HS-27A (cell line): ENCODE results near the gene TPD52L2.
"Not testable (repeated sequence)": the region's sequence is repeated elsewhere in the genome, so short reads cannot be mapped to it uniquely, and the experiment has no call there.

Experiments used
- DNase-seq: peaks from one replicate; pipeline ENCODE4 v3.0.0-alpha.2; 2012; ENCODE audit warnings: low read depth, missing footprints

The TPD52L2 gene

GRCh38 chr20:63835021-63835858 is 29.8 kb upstream of the TPD52L2 start:
- DNase-seq: peak; percentile 90

- DNase-seq: no peak
Measured at GRCh38 chr20:63836458-63837344, 28.4 kb upstream of the TPD52L2 start.

- DNase-seq: no peak
Measured at GRCh38 chr20:63837479-63837878, 27.6 kb upstream of the TPD52L2 start.

- no peak for DNase-seq
Measured at GRCh38 chr20:63839620-63840019, 25.4 kb upstream of the TPD52L2 start.

GRCh38 chr20:63840405-63840828 is 24.7 kb upstream of the TPD52L2 start:
- DNase-seq: no peak

- no peak for DNase-seq
Measured at GRCh38 chr20:63842258-63842657, 22.8 kb upstream of the TPD52L2 start.

GRCh38 chr20:63843222-63843621 is 21.8 kb upstream of the TPD52L2 start:
- DNase-seq: no peak

GRCh38 chr20:63843778-63844177 is 21.3 kb upstream of the TPD52L2 start:
- DNase-seq: no peak

GRCh38 chr20:63844511-63844991 is 20.5 kb upstream of the TPD52L2 start:
- no peak for DNase-seq

GRCh38 chr20:63846128-63846771 is 18.8 kb upstream of the TPD52L2 start:
- no peak for DNase-seq

GRCh38 chr20:63846888-63847236 is 18.2 kb upstream of the TPD52L2 start:
- no peak for DNase-seq

- no peak for DNase-seq
Measured at GRCh38 chr20:63847237-63848002, 17.6 kb upstream of the TPD52L2 start.

GRCh38 chr20:63848003-63848911 is 16.8 kb upstream of the TPD52L2 start:
- DNase-seq: no peak

- no peak for DNase-seq
Measured at GRCh38 chr20:63850689-63851547, 14.2 kb upstream of the TPD52L2 start.

- DNase-seq: not testable (repeated sequence)
Measured at GRCh38 chr20:63851548-63851943, 13.5 kb upstream of the TPD52L2 start.

- not testable (repeated sequence) for DNase-seq
Measured at GRCh38 chr20:63853733-63854068, 11.4 kb upstream of the TPD52L2 start.

GRCh38 chr20:63854069-63854765 is 10.9 kb upstream of the TPD52L2 start:
- DNase-seq: no peak

- DNase-seq: no peak
Measured at GRCh38 chr20:63854766-63855362, 10.2 kb upstream of the TPD52L2 start.
